Fibroblast of peridontal ligament (primary cell): ENCODE results near the gene ATP1A3.
A peak's percentile ranks its signal among the peaks of the same experiment; 100 is the strongest.

Experiments used
- DNase-seq: peaks from one replicate; pipeline ENCODE4 v3.0.0-alpha.2; 2010; ENCODE audit errors: extremely low read depth

The ATP1A3 gene

GRCh38 chr19:41987141-41987860 lies 6.7 kb downstream of the ATP1A3 start:
- DNase-seq = no peak

GRCh38 chr19:41984961-41985360 lies 9.1 kb downstream of the ATP1A3 start:
- no peak for DNase-seq

DNA sequence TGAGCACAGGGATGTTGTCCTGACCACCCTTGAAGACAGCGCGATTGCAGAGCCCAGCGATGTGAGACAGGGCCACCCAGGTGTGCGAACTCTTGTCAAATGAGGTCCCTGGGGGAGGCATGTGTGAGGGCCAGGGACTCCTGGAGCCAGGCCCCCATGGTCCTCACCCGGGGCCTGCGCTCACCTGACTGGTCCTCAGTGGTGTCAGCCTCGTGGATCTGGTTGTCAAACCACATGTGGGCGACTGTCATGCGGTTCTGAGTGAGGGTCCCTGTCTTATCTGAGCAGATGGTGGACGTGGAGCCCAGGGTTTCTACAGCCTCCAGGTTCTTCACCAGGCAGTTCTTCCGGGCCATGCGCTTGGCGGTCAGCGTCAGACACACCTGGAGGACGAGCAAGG lies 12.3 kb downstream of the ATP1A3 start:
- DNase-seq = no peak

DNA sequence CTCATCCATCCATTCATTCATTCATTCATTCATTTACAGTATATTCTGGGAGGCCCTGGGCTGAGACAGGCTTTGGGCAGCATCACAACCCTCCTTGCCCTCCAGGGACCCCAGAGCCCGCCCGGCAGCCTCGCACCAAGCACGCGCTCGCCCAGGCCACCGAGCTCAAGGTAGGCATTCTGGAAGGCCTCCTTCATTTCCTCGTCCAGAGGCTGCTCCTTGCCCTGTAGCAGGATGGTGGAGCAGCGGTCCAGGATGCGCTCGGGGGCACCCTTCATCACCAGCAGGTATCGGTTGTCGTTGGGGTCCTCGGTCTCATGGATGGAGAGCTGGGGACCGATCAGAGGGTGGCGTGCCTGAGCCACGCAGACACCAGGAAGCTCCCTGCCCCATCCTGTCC lies 15.6 kb downstream of the ATP1A3 start:
- DNase-seq = no peak

GRCh38 chr19:41977916-41978315 lies 16.1 kb downstream of the ATP1A3 start:
- no peak for DNase-seq

GRCh38 chr19:41974652-41975051 lies 19.4 kb downstream of the ATP1A3 start:
- DNase-seq = no peak

GRCh38 chr19:41971363-41971762 lies 22.7 kb downstream of the ATP1A3 start:
- no peak for DNase-seq

GRCh38 chr19:41969772-41970458 lies 24.1 kb downstream of the ATP1A3 start:
- no peak for DNase-seq

DNA sequence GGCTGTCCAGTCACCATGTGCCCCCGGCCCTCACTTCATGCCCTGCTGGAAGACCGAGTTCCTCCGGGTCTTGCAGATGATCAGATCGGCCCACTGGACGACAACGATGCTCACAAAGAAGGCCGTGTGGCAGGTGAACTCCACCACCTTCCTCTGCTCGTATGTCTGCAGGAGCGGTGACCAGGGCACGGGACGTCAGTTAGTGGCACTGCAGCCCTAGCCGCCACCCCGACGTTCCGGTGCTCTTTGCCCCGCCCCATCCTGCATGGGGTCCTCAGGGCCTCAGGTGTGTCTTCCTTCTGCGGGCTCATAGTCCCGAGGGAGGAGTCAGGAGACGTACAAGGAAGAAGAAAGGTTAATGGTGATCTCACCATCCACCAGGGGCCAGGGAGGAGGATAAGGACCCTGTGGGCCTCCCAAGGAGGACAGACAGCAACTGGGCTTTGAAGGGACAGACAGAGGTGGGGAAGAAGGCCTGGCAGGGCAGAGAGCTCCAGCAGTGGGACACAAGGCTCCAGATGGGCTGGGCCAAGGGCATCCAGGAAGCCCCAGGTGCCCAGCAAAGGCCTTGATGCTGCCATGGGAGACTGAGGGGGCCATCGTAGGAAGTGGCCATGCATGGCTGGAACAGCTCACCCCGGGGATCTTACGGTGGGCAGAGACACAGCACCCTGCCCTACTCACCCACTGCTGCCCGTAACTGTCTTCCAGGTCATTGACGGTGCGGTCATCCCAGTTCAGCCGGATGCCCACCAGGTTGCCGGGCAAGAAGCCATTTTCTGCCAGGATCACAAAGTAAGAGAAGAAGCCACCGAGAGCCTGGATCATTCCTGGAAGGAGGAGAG lies 25.1 kb downstream of the ATP1A3 start:
- no peak for DNase-seq

DNA sequence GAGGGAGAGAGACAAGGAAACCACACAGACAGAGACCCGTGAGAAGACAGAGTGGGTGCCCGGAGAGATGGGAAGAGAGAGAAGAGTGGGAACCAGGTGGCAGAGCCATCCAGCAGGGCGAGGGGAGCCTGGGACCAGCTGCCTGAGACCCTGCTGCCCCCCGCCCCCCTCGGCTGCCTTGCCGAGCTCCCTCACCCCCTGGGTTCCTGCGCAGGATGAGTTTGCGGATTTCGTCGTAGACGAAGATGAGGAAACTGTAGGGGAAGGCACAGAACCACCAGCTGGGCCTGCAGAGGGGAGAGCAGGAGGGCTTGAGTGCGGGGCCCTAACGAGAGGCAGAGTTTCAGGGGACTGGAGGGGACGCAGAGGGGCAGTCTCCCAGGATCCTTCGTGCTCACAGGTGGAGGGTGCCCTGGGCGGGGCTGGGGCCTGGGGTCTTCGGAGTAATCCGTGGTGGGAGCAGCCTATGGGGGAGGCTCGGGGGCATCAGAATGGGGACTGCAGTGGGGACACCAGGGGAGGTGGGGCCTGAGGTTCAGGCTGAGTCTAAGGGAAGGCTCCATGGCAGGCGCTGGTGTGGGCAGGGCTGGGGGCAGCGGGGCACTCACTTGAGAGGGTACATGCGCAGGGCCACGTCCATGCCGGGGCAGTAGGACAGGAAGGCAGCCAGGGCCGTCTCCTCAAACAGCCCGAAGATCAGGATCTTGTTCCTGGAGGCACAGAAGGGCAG lies 26.8 kb downstream of the ATP1A3 start:
- no peak for DNase-seq

DNA sequence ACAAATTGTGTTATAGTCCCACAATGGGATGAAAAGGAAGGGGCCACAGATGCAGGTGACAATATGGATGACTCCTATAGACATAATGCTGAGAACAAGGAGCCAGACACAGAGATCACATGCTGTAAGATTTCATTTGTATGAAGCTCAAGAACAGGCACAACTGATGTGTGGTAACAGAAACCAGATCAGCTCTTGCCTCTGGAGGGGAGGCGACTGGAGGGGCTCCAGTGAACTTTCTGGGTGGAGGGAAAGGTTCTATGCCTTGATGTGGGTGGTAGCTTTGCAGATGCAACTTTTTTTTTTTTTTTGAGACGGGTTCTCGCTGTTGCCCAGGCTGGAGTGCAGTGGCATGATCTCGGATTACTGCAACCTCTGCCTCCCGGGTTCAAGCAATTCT lies 28.9 kb downstream of the ATP1A3 start:
- no peak for DNase-seq

DNA sequence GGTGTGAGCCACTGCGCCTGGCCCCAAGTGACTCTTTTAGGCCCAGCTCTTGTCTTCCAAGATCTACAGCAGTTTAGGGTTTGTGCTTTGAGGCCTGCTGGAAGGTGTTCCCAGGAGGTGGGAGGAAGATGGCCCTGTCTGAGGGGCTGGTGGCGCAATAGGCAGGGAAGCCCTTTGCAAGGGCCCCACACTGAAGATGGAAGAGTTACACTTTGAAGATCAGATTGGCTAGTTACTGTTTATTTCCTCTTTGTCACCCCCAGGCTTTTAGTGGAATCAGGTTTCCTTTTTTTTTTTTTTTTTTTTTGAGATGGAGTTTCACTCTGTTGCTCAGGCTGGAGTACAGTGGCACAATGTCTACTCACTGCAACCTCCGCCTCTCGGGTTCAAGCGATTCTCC lies 33.1 kb downstream of the ATP1A3 start:
- no peak for DNase-seq

GRCh38 chr19:41959056-41960053 lies 34.7 kb downstream of the ATP1A3 start, which contains the start of gene RABAC1:
Gene RABAC1 (minus strand): TSS chr19:41959321. CDS start chr19:41959292, 29 bp downstream.
- peak; percentile 86 for DNase-seq

GRCh38 chr19:41958367-41959055 lies 35.5 kb downstream of the ATP1A3 start:
- peak; percentile 46 for DNase-seq

GRCh38 chr19:41957838-41958366 lies 36.1 kb downstream of the ATP1A3 start:
- peak; percentile 76 for DNase-seq

DNA sequence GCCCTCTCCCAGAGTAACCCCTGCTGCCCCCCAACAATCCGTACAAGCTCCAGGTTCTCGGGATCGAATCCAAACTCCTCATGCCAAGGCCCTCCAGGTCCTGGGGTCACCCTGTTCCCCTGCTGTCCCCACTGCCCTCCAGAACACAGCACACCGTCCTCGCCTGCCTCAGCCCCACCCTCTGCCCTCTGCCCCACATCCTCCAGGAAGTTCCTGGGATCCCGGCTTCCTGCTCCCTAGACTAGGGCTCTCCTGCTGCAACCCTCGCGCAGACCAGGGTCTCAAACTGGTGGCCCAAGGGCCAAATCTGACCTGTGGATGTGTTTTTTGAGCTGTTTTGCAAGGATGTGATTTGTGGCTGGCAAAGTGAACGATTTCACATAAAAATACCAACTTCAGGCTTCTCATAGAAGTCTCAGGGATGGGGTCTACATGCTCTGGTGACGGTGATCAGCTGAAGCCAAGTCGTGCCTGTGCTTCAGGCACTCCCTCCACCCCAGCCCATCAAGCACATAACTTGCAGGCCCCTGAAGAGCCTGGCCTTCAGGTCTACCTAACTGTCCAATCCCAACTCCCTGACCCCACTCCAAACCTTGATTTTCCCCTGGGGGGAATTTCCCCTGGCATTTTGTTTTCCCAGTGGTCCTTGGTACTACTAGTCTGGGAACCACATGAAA lies 36.7 kb downstream of the ATP1A3 start:
- DNase-seq = no peak

DNA sequence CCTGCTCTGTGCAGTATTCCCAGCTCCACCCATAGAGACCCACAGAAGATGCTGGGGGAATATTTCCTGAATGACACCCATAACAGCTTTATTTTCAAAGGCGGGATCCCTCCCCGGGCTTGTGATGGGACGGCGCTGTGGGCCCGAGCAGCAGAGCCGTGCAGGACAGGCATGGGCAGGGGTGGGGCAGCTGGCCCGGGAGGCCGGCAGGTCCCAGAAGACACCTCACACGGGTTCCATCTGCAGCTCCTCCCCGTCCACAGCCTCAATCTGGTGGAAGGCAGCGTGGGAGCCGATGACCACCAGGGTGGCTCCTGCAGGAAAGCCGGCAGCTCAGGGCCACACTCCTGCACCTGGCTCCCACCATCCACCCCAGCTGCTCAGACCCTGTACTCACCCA lies 37.4 kb downstream of the ATP1A3 start:
- no peak for DNase-seq

DNA sequence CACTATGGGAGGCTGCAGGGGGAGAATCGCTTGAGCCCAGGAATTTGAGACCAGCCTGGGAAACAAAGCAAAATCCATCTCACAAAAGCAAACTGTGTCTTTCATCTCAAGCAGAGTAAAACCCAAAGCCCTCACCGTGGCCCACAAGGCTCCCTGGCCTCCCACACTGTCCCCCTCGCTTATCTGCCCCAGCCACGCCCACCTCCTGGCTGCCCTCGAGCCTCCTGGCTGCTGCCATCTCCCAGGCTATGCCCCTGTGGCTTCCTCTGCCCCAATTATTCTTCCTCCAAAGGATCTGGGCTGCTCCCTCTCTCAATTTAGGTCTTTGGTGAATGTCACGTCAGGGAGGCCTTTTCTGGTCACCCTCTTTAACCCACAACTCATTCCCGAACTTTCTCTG lies 38.5 kb downstream of the ATP1A3 start:
- no peak for DNase-seq

GRCh38 chr19:41951686-41952172 lies 42.3 kb downstream of the ATP1A3 start:
- peak; percentile 71 for DNase-seq
